Neuronal stem cell (in vitro differentiated cells): ENCODE data around the gene FLRT3.
A peak's percentile ranks its signal among the peaks of the same experiment; 100 is the strongest.

Experiments
- DNase-seq: peaks from one replicate; pipeline ENCODE4 v3.0.0-alpha.2; 2013; ENCODE audit warnings: low spot score
- H2AFZ ChIP-seq: one replicate; pipeline ENCODE4 v1.6.1; 2013; ENCODE audit warnings: mild to moderate bottlenecking, low read length, inconsistent platforms
- H2AK5ac ChIP-seq: 2 replicates; pipeline ENCODE4 v1.6.1; 2013; ENCODE audit warnings: low read depth, mild to moderate bottlenecking, inconsistent platforms, low read length, moderate library complexity, mixed read lengths
- H2BK120ac ChIP-seq: 2 replicates; pipeline ENCODE4 v1.6.1; 2013; ENCODE audit warnings: low read depth, mild to moderate bottlenecking, inconsistent platforms, low read length, moderate library complexity, mixed read lengths
- H2BK12ac ChIP-seq: one replicate; pipeline ENCODE4 v1.6.1; 2013; ENCODE audit warnings: low read length, inconsistent platforms
- H2BK15ac ChIP-seq: 2 replicates; pipeline ENCODE4 v1.6.1; 2013; ENCODE audit warnings: mild to moderate bottlenecking, low read length, inconsistent platforms, mixed read lengths
- H2BK5ac ChIP-seq: one replicate; pipeline ENCODE4 v1.6.1; 2013; ENCODE audit warnings: inconsistent platforms, mild to moderate bottlenecking, low read length, moderate library complexity
- H3K14ac ChIP-seq: one replicate; pipeline ENCODE4 v1.6.1; 2013; ENCODE audit warnings: low read length, inconsistent platforms
- H3K18ac ChIP-seq: 2 replicates; pipeline ENCODE4 v1.6.1; 2013; ENCODE audit warnings: low read length, inconsistent platforms
- H3K23ac ChIP-seq: 2 replicates; pipeline ENCODE4 v1.6.1; 2013; ENCODE audit warnings: low read depth, mild to moderate bottlenecking, mixed read lengths, low read length, inconsistent platforms; ENCODE audit not compliant: poor library complexity
- H3K27ac ChIP-seq: replicated peaks from 3 replicates; pipeline ENCODE4 v1.5.1; 2013; ENCODE audit warnings: low read length, inconsistent platforms
- H3K27me3 ChIP-seq, 3 experiments: 2 replicates each; pipeline ENCODE4 v1.6.1; 2013; ENCODE audit warnings: low read length in 3 of 3, mild to moderate bottlenecking in 2 of 3, inconsistent platforms in 1 of 3, low read depth in 1 of 3, mixed read lengths in 1 of 3, moderate library complexity in 1 of 3; ENCODE audit not compliant: control insufficient read depth in 3 of 3, insufficient read depth in 3 of 3
- H3K36me3 ChIP-seq, 2 donors: replicated peaks in 1 of 2; 2 replicates each; pipeline ENCODE4 v1.6.1; 2013; ENCODE audit warnings: low read length in 2 of 2; ENCODE audit not compliant: control insufficient read depth in 2 of 2, insufficient read depth in 2 of 2
- H3K4ac ChIP-seq: 2 replicates; pipeline ENCODE4 v1.6.1; 2013; ENCODE audit warnings: inconsistent platforms, mild to moderate bottlenecking, low read length, moderate library complexity
- H3K4me1 ChIP-seq, 2 donors: 1 replicate in 1 of 2; 2 replicates in 1 of 2; pipeline ENCODE4 v1.6.1; 2013; ENCODE audit warnings: low read length in 2 of 2, low read depth in 1 of 2; ENCODE audit not compliant: control insufficient read depth in 2 of 2, insufficient read depth in 1 of 2
- H3K4me2 ChIP-seq: one replicate; pipeline ENCODE4 v1.6.1; 2013; ENCODE audit warnings: mild to moderate bottlenecking, low read length, inconsistent platforms; ENCODE audit not compliant: insufficient read depth, poor library complexity, severe bottlenecking
- H3K4me3 ChIP-seq, 2 donors: 2 replicates each; pipeline ENCODE4 v1.5.1; 2013; ENCODE audit warnings: low read length in 2 of 2, mild to moderate bottlenecking in 2 of 2, inconsistent platforms in 1 of 2, moderate library complexity in 1 of 2
- H3K79me1 ChIP-seq: one replicate; pipeline ENCODE4 v1.6.1; 2013; ENCODE audit warnings: low read depth, mild to moderate bottlenecking, inconsistent platforms, low read length, moderate library complexity
- H3K9ac ChIP-seq: one replicate; pipeline ENCODE4 v1.6.1; 2013; ENCODE audit warnings: mild to moderate bottlenecking, low read depth, low read length, inconsistent platforms; ENCODE audit not compliant: poor library complexity
- H3K9me3 ChIP-seq, 2 donors: replicated peaks in 1 of 2; 2 replicates each; pipeline versions ENCODE3 to v1.6.1; 2013; ENCODE audit warnings: low read length in 2 of 2, mild to moderate bottlenecking in 2 of 2, inconsistent platforms in 1 of 2, low read depth in 1 of 2, mixed read lengths in 1 of 2, moderate library complexity in 1 of 2; ENCODE audit not compliant: control insufficient read depth in 2 of 2, insufficient read depth in 1 of 2
- H4K8ac ChIP-seq: one replicate; pipeline ENCODE4 v1.6.1; 2013; ENCODE audit warnings: low read depth, mild to moderate bottlenecking, inconsistent platforms, low read length, moderate library complexity
- H4K91ac ChIP-seq: one replicate; pipeline ENCODE4 v1.6.1; 2013; ENCODE audit warnings: low read length, low read depth, mild to moderate bottlenecking, inconsistent platforms; ENCODE audit not compliant: poor library complexity
- WGBS, 2 donors: extraction: QIAGEN DNeasy Blood & Tissue Kit; methylation state at CpG; one replicate each; pipeline ENCODE4 v1.1.7; 2013; ENCODE audit warnings: missing lambda C conversion rate in 2 of 2, mixed read lengths in 1 of 2; ENCODE audit not compliant: insufficient read length in 2 of 2, insufficient replicate concordance in 1 of 2; ENCODE audit errors: extremely low coverage in 2 of 2; 5-methylcytosine and 5-hydroxymethylcytosine counted together

Gene FLRT3

GRCh38 chr20:14383335-14383734 is 45.9 kb upstream of the FLRT3 start:
- Histone ChIP-seq H3K9ac (no peak overlapping the region), H3K18ac (no peak overlapping the region), H2BK15ac (no peak overlapping the region), H3K14ac (no peak overlapping the region), H4K91ac (no peak overlapping the region), H3K23ac (no peak overlapping the region), H4K8ac (no peak overlapping the region), H3K4ac (no peak overlapping the region), H3K4me1 (peaks cover 2 to 3% of the 10 kb centered on the region in 2 donors), H3K27me3 (no peaks in the 10 kb centered on the region), H3K36me3 (no peaks in the 10 kb centered on the region), H3K4me2 (no peak overlapping the region), H3K27ac (no peak overlapping the region), H2AK5ac (no peak overlapping the region), H3K4me3 (no peak overlapping the region), H2BK120ac (no peak overlapping the region), H2BK12ac (no peak overlapping the region), H3K9me3 (peaks cover 2 to 12% of the 10 kb centered on the region in 2 donors), H3K79me1 (no peaks in the 10 kb centered on the region), H2BK5ac (no peak overlapping the region), H2AFZ (no peak overlapping the region)
- WGBS, 2 donors, result no CpG with 5 or more reads among the region's 5 CpGs
- no peak for DNase-seq

GRCh38 chr20:14378326-14378725 is 40.9 kb upstream of the FLRT3 start:
- Histone ChIP-seq H3K18ac (no peak overlapping the region), H2AFZ (no peak overlapping the region), H3K23ac (no peak overlapping the region), H3K36me3 (no peaks in the 10 kb centered on the region), H4K8ac (no peak overlapping the region), H3K4me2 (no peak overlapping the region), H3K27me3 (no peaks in the 10 kb centered on the region), H2BK5ac (no peak overlapping the region), H3K4ac (no peak overlapping the region), H3K14ac (no peak overlapping the region), H2BK15ac (no peak overlapping the region), H4K91ac (no peak overlapping the region), H3K27ac (no peak overlapping the region), H3K4me1 (peaks cover 10 to 21% of the 10 kb centered on the region in 2 donors), H3K9me3 (no peaks in the 10 kb centered on the region), H3K9ac (no peak overlapping the region), H3K4me3 (no peak overlapping the region), H2BK120ac (no peak overlapping the region), H2BK12ac (no peak overlapping the region), H3K79me1 (no peaks in the 10 kb centered on the region), H2AK5ac (no peak overlapping the region)
- no peak for DNase-seq

GRCh38 chr20:14375416-14375985 is 38.1 kb upstream of the FLRT3 start:
- H3K4me2 ChIP-seq, result no peak overlapping the region
- H2AK5ac ChIP-seq, result no peak overlapping the region
- H3K79me1 ChIP-seq, result no peaks in the 10 kb centered on the region
- H3K4me1 ChIP-seq, result peaks cover 12 to 26% of the 10 kb centered on the region in 2 donors
- H2BK120ac ChIP-seq, result no peak overlapping the region
- H4K8ac ChIP-seq, result no peak overlapping the region
- H3K23ac ChIP-seq, result no peak overlapping the region
- WGBS, 2 donors, result no CpG with 5 or more reads among the region's 4 CpGs
- H2BK5ac ChIP-seq, result no peak overlapping the region
- no peak overlapping the region for H3K14ac ChIP-seq
- DNase-seq, result peak; percentile 39
- no peak overlapping the region for H2BK12ac ChIP-seq
- no peak overlapping the region for H3K4ac ChIP-seq
- H3K36me3 ChIP-seq, result no peaks in the 10 kb centered on the region
- no peak overlapping the region for H3K9ac ChIP-seq
- H3K27me3 ChIP-seq, result no peaks in the 10 kb centered on the region
- H3K18ac ChIP-seq, result no peak overlapping the region
- H2AFZ ChIP-seq, result no peak overlapping the region
- no peaks in the 10 kb centered on the region for H3K9me3 ChIP-seq
- no peak overlapping the region for H3K4me3 ChIP-seq
- H2BK15ac ChIP-seq, result no peak overlapping the region
- peak overlapping the region; percentile 77 for H3K27ac ChIP-seq
- H4K91ac ChIP-seq, result no peak overlapping the region

- Histone ChIP-seq H3K4me2 (no peak overlapping the region), H3K9ac (no peak overlapping the region), H3K4me1 (peaks cover 12 to 26% of the 10 kb centered on the region in 2 donors), H3K9me3 (no peaks in the 10 kb centered on the region), H4K8ac (no peak overlapping the region), H2BK12ac (no peak overlapping the region), H3K27ac (no peak overlapping the region), H3K79me1 (no peaks in the 10 kb centered on the region), H3K4ac (no peak overlapping the region), H2BK120ac (no peak overlapping the region), H2BK5ac (no peak overlapping the region), H3K4me3 (no peak overlapping the region), H2BK15ac (no peak overlapping the region), H3K27me3 (no peaks in the 10 kb centered on the region), H3K14ac (no peak overlapping the region), H3K23ac (no peak overlapping the region), H3K18ac (no peak overlapping the region), H4K91ac (no peak overlapping the region), H3K36me3 (no peaks in the 10 kb centered on the region), H2AFZ (no peak overlapping the region), H2AK5ac (no peak overlapping the region)
- DNase-seq, result peak; percentile 77
- WGBS, 2 donors, result no CpG with 5 or more reads among the region's 3 CpGs
Observed at GRCh38 chr20:14374196-14374595, 36.8 kb upstream of the FLRT3 start.
